Esophagus muscularis mucosa (tissue), 4 donors: ENCODE measurements around the gene POLR2B. TPM values are rescaled to one million over a fixed set of nuclear protein-coding genes. Genes with fewer than 3 reads are reported as not detected.

Source experiments
- DNase-seq: peaks from one replicate; pipeline ENCODE4 v3.0.0-alpha.2; 2017; ENCODE audit errors: extremely low spot score
- H3K27ac ChIP-seq, 4 donors: fragments of 200-600 bp; sonication (generic); replicated peaks in 1 of 4; 1 replicate in 3 of 4; 2 replicates in 1 of 4; pipeline ENCODE4 v1.5.1; 2016 to 2019; ENCODE audit warnings: mild to moderate bottlenecking in 1 of 4
- H3K27me3 ChIP-seq, 4 donors: fragments of 200-600 bp; sonication (generic); one replicate each; pipeline versions ENCODE4 v1.5.1 to v1.6.0; 2016 to 2019
- H3K36me3 ChIP-seq, 4 donors: fragments of 200-600 bp; sonication (generic); one replicate each; pipeline ENCODE4 v1.5.1; 2016 to 2019
- H3K4me1 ChIP-seq, 4 donors: fragments of 200-600 bp; sonication (generic); one replicate each; pipeline ENCODE4 v1.5.1; 2016 to 2019
- H3K4me3 ChIP-seq, 4 donors: fragments of 200-600 bp; sonication (generic); 1 replicate in 2 of 4; 2 replicates in 2 of 4; pipeline ENCODE4 v1.5.1; 2016 to 2019; ENCODE audit warnings: mild to moderate bottlenecking in 4 of 4, moderate library complexity in 1 of 4
- H3K9me3 ChIP-seq, 4 donors: fragments of 200-600 bp; sonication (generic); 1 replicate in 3 of 4; 2 replicates in 1 of 4; pipeline ENCODE4 v1.5.1; 2016 to 2019
- EP300 ChIP-seq: sonication (generic); formaldehyde crosslinking; IDR thresholded peaks from one replicate; pipeline ENCODE4 v1.6.1; 2017; ENCODE audit warnings: antibody characterized with exemption
- POLR2A ChIP-seq: fragments of 450-650 bp; IDR thresholded peaks from one replicate; pipeline ENCODE4 v1.6.1; 2017; ENCODE audit warnings: antibody characterized with exemption, moderate library complexity, mild to moderate bottlenecking, low read depth
- POLR2AphosphoS5 ChIP-seq, 2 donors: sonication (generic); formaldehyde crosslinking; IDR thresholded peaks; one replicate each; pipeline ENCODE4 v1.6.1; 2017; ENCODE audit warnings: antibody characterized with exemption in 2 of 2
- WGBS: methylation state at CpG from one replicate; pipeline ENCODE4 v1.1.5; 2018; 5-methylcytosine and 5-hydroxymethylcytosine counted together
- intact Hi-C: fragments of 100-400 bp; cut with DNase I; formaldehyde crosslinking; loops from one replicate; pipeline ENCODE4 v1.15.1; 2023
- total RNA-seq, 4 donors: library from RNA; depleted of rRNA; stranded (reverse); fragments of >200 nt; gene quantifications; one replicate each; pipeline versions ENCODE4 v1.1.0 to v1.2.1, GENCODE V29; 2016
- TF ChIP-seq, protein P1 (sequence below), 3 experiments: fragments of 200-600 bp in 2 of 3; fragments of 450-650 bp in 1 of 3; sonication (generic) in 2 of 3; IDR thresholded peaks; one replicate each; pipeline ENCODE4 v1.5.1; 2017 to 2019; ENCODE audit warnings: antibody characterized with exemption in 3 of 3, mild to moderate bottlenecking in 2 of 3, moderate library complexity in 1 of 3

The POLR2B gene
- total RNA-seq, 4 donors from 2014 or later, result 58.3 to 95.7 (median 74.0) TPM

DNA sequence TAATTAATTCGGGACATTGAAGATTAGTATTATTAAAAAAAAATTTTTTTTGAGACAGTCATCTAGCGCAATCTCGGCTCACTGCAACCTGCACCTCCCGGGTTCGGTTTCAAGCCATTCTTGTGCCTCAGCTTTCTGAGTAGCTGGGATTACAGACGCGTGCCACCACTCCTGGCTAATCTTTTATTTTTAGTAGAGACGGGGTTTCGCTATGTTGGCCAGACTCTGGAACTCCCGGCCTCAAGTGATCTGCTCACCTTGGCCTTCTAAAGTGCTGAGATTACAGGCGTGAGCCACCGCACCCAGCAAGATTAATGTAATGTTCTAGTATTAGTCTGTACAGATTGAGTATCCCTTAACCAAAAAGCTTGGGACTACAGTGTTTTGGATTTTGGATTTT lies 38.3 kb upstream of the POLR2B start:
- Histone ChIP-seq H3K4me1 (no peaks in the 10 kb centered on the region), H3K4me3 (no peak overlapping the region), H3K36me3 (peaks cover 0 to 43% (median 25%) of the 10 kb centered on the region in 4 donors), H3K27me3 (no peaks in the 10 kb centered on the region), H3K9me3 (no peaks in the 10 kb centered on the region), H3K27ac (no peak overlapping the region)
- TF ChIP-seq POLR2AphosphoS5 (IDR thresholded peaks at IDR 0.05) (no peak), EP300 (no peak)
- DNase-seq, result no peak
- intact Hi-C loops, result no loop called here
- WGBS, result 95% methylated on average over 12 of the region's 12 CpGs

DNA sequence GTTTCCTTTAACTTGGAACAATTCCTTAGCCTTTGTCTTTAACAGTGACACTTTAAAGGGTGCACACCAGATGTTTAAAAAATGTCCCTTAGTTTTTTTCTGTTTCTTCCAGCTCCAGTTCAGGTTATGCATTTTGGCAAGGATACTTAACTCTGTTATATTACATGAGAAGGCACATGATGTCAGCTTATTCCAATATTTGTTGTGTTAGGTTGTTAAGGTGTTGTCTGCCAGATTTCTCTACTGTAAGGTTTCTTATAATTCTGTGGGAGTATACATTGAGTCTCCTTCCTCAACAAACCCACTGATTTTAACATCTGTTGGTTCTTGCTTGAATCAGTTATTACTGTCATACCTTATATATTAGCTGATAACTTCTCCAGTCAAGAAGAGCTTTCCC lies 37.7 kb upstream of the POLR2B start:
- H3K36me3 ChIP-seq, result peaks cover 0 to 43% (median 25%) of the 10 kb centered on the region in 4 donors
- no peaks in the 10 kb centered on the region for H3K9me3 ChIP-seq
- H3K4me1 ChIP-seq, result no peaks in the 10 kb centered on the region
- H3K27me3 ChIP-seq, result no peaks in the 10 kb centered on the region
- H3K4me3 ChIP-seq, result no peak overlapping the region
- no peak overlapping the region for H3K27ac ChIP-seq
- intact Hi-C loops, result no loop called here
- DNase-seq, result no peak
- TF ChIP-seq, protein P1, sequence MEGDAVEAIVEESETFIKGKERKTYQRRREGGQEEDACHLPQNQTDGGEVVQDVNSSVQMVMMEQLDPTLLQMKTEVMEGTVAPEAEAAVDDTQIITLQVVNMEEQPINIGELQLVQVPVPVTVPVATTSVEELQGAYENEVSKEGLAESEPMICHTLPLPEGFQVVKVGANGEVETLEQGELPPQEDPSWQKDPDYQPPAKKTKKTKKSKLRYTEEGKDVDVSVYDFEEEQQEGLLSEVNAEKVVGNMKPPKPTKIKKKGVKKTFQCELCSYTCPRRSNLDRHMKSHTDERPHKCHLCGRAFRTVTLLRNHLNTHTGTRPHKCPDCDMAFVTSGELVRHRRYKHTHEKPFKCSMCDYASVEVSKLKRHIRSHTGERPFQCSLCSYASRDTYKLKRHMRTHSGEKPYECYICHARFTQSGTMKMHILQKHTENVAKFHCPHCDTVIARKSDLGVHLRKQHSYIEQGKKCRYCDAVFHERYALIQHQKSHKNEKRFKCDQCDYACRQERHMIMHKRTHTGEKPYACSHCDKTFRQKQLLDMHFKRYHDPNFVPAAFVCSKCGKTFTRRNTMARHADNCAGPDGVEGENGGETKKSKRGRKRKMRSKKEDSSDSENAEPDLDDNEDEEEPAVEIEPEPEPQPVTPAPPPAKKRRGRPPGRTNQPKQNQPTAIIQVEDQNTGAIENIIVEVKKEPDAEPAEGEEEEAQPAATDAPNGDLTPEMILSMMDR (IDR thresholded peaks at IDR 0.05), result no peak
- TF ChIP-seq EP300, result no peak
- TF ChIP-seq POLR2AphosphoS5 (IDR thresholded peaks at IDR 0.05), result no peak
- no peak for TF ChIP-seq POLR2A

GRCh38 chr4:56941403-56941802 lies 37.3 kb upstream of the POLR2B start:
- Histone ChIP-seq H3K27me3 (no peaks in the 10 kb centered on the region), H3K9me3 (no peaks in the 10 kb centered on the region), H3K36me3 (peaks cover 0 to 42% (median 25%) of the 10 kb centered on the region in 4 donors), H3K4me1 (no peaks in the 10 kb centered on the region), H3K27ac (no peak overlapping the region), H3K4me3 (no peak overlapping the region)
- intact Hi-C loops, result no loop called here
- no peak for DNase-seq
- TF ChIP-seq, protein P1 (IDR thresholded peaks at IDR 0.05), result no peak
- TF ChIP-seq EP300 (no peak), POLR2AphosphoS5 (IDR thresholded peaks at IDR 0.05) (no peak)
- WGBS, result 84% methylated on average over 3 of the region's 3 CpGs

DNA sequence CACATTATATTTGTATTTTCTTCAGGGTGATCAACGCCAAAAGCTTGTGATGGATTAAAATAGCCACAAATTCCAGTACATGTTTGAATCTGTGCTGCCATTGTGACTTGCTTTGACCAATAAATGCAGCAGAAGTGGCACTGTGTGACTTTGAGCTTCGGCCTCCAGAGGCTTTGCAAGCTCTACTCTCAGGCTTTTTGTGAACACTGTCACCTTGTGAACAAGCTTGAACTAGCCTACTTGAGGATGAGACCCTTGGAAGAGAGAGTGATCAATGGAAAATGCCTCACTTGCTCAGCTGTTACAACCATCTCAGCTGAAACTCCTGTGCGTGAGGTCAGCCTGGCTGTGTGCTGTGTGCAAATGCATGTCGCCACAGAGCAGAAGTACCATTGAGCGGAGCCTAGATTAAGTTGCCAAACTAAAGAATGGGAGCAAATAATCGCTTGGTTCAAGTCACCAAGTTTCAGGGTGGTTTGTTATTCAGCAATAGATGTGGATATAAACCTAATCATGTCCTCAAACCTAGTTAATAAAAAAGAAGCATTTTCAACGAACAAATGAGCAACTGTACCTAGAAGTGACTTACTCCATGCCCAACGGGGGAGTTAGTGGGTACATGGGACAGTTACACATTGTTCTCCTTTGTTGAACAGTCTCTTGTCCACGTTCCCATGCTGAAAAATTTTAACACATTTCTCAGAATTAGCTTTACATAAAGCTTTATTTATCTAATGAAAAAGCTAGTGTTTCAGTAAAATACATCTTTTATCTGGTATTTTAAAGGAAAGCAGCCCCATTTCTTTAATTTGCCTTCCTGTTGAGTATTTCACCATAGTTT lies 24.8 kb upstream of the POLR2B start:
- TF ChIP-seq EP300 (no peak), POLR2A (no peak), POLR2AphosphoS5 (IDR thresholded peaks at IDR 0.05) (no peak)
- TF ChIP-seq, protein P1 (IDR thresholded peaks at IDR 0.05), result no peak
- Histone ChIP-seq H3K4me1 (peaks cover 0 to 7% (median 5%) of the 10 kb centered on the region in 4 donors), H3K27me3 (no peaks in the 10 kb centered on the region), H3K27ac (no peak overlapping the region), H3K9me3 (no peaks in the 10 kb centered on the region), H3K36me3 (no peaks in the 10 kb centered on the region), H3K4me3 (no peak overlapping the region)
- 85% methylated on average over 9 of the region's 9 CpGs for WGBS
- DNase-seq, result no peak
- intact Hi-C loops, result no loop called here

DNA sequence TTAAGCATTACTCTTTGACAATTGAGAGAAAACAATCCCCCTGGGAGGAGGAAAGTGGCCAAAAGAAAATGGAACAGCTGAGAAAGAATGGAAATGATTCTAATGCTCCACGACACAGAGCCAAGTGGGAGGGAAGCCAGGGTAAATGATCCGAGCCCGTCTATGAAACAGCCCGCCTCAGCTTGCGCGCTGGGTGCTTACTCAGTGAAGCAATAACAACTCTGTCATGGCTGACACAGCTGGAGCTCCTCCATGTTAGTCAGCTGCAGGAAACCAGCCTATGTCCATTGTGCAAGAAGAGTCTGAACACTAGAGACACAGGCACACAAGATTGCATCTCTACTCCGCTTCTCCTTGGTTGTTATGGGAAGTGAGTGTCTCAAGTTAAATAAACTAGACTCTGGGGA lies 20.6 kb upstream of the POLR2B start:
- H3K4me1 ChIP-seq, result peaks cover 0 to 10% (median 6%) of the 10 kb centered on the region in 4 donors
- TF ChIP-seq POLR2AphosphoS5 (IDR thresholded peaks at IDR 0.05), result peak; percentile 61 to 77
- TF ChIP-seq POLR2A, result no peak
- H3K9me3 ChIP-seq, result no peaks in the 10 kb centered on the region
- H3K27me3 ChIP-seq, result no peaks in the 10 kb centered on the region
- peaks cover under 1 to 23% (median 22%) of the 10 kb centered on the region in 4 donors for H3K36me3 ChIP-seq
- intact Hi-C loops, result loop anchor here (5.0 kb wide), 1 partner anchor 46 kb away; no protein-coding TSS in a partner anchor
- H3K4me3 ChIP-seq, result peak overlapping the region in 3 of 4 donors; percentile 17 to 36 (median 18)
- peak; percentile 95 for DNase-seq
- WGBS, result 33% methylated on average over 7 of the region's 7 CpGs
- peak overlapping the region; percentile 4 to 58 (median 46) for H3K27ac ChIP-seq
